Mesodermal cell (in vitro differentiated cells): ENCODE measurements around the gene ZNF710.

ENCODE experiments used
- H3K27ac ChIP-seq: 2 replicates; pipeline ENCODE4 v1.7.0; 2013; ENCODE audit warnings: mild to moderate bottlenecking, low read depth, low read length, moderate library complexity; ENCODE audit not compliant: severe bottlenecking
- H3K36me3 ChIP-seq: 2 replicates; pipeline ENCODE4 v1.7.1; 2013; ENCODE audit warnings: mild to moderate bottlenecking, low read length, moderate library complexity; ENCODE audit not compliant: control insufficient read depth, insufficient read depth
- H3K4me1 ChIP-seq: one replicate; pipeline ENCODE4 v1.7.1; 2013; ENCODE audit warnings: mild to moderate bottlenecking, low read length; ENCODE audit not compliant: insufficient read depth, control insufficient read depth, poor library complexity, severe bottlenecking
- H3K4me3 ChIP-seq: 2 replicates; pipeline ENCODE4 v1.7.0; 2013; ENCODE audit warnings: low read length, control low read depth, mild to moderate bottlenecking; ENCODE audit not compliant: insufficient read depth, poor library complexity, severe bottlenecking; ENCODE audit errors: extremely low read depth
- H3K9me3 ChIP-seq: 2 replicates; pipeline ENCODE4 v1.7.1; 2013; ENCODE audit warnings: mild to moderate bottlenecking, low read length, moderate library complexity; ENCODE audit not compliant: control insufficient read depth
- WGBS, 2 experiments: methylation state at CpG; one replicate each; pipeline ENCODE4 v1.1.5; 2013; ENCODE audit warnings: missing lambda C conversion rate in 2 of 2; ENCODE audit not compliant: insufficient coverage in 2 of 2; 5-methylcytosine and 5-hydroxymethylcytosine counted together

The ZNF710 gene

DNA sequence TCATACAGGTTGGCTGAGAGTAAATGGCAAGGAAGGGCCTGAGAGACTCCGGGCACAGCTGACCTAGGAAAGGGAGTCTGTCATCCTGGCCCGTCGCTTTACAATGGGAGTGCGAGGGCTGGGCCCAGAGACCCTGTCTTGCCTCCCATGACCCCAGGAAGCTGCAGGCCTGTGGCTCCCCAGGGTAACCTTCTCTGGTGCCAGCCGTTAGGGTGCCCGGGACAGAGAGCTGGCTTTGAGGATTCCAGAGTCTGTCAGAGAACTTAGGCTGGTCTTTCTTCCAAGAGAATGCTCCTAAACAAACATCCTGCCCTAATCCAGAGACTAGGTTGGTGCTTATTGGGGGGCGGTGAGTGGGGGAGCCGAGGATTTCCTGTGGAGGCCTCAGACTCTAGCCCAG lies 18.5 kb downstream of the ZNF710 start:
- peaks cover 9% of the 10 kb centered on the region for H3K4me1 ChIP-seq
- H3K27ac ChIP-seq = peak overlapping the region; percentile 47
- H3K36me3 ChIP-seq = peaks cover 7% of the 10 kb centered on the region
- no peak overlapping the region for H3K4me3 ChIP-seq
- H3K9me3 ChIP-seq = no peaks in the 10 kb centered on the region
- WGBS, 2 experiments = 66 to 79% methylated on average over 4 to 7 of the region's 8 CpGs

GRCh38 chr15:90020021-90020735 lies 19.1 kb downstream of the ZNF710 start:
- Histone ChIP-seq H3K36me3 (peaks cover 7% of the 10 kb centered on the region), H3K27ac (peak overlapping the region; percentile 41), H3K4me3 (no peak overlapping the region), H3K9me3 (no peaks in the 10 kb centered on the region), H3K4me1 (peaks cover 9% of the 10 kb centered on the region)
- 85 to 90% methylated on average over 9 to 12 of the region's 18 CpGs for WGBS, 2 experiments

DNA sequence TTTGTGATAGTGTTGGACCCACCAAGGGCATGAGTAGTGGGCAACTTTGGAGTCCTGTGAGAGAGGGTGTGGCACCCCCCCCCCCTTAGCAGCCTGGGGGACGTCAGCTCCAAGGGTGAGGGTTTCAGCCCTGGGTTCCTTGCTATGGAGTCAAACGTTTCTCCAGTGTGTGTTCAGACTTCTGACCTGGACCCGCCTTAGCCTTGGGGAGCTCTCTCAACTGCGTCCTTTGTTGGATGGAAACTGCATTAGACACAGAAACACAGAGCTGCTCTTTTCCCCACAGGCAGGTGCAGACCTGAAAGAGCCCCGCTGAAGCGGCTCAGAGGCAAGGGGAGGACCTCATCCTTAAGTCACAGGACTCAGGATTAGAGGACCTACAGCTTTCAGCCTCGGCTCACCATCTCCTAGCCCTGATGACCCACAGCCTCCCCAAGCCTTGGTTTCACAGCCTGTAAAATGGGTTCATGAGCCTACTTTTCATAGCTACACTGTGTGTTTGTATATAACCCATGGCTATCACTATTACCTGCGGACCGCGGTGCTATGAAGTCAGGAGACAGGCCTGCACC lies 19.9 kb downstream of the ZNF710 start:
- Histone ChIP-seq H3K4me3 (no peak overlapping the region), H3K9me3 (no peaks in the 10 kb centered on the region), H3K4me1 (peaks cover 9% of the 10 kb centered on the region), H3K27ac (no peak overlapping the region), H3K36me3 (peaks cover 6% of the 10 kb centered on the region)
- 96 to 100% methylated on average over 7 to 9 of the region's 10 CpGs for WGBS, 2 experiments

DNA sequence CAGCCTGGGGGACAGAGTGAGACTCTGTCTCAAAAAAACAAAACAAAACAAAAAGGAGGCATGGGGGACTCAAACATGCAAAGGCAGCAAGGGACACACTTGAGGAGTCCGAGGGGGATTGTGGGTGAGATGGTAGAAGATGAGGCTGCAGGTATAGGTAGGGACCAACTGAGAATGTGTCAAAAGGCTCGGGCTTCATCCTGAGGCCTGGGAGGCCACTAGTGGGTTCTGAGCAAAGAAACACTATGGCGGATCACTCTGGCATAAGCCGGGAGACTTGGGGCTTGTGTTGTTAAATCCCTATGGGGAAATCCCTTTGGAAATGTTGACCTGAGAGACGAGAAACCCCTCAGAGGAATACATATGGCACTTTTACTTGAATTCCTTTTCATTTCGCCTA lies 21.2 kb downstream of the ZNF710 start:
- H3K36me3 ChIP-seq = peaks cover 3% of the 10 kb centered on the region
- peaks cover 9% of the 10 kb centered on the region for H3K4me1 ChIP-seq
- H3K4me3 ChIP-seq = no peak overlapping the region
- 92 to 95% methylated on average over 3 to 4 of the region's 6 CpGs for WGBS, 2 experiments
- no peaks in the 10 kb centered on the region for H3K9me3 ChIP-seq
- H3K27ac ChIP-seq = no peak overlapping the region

DNA sequence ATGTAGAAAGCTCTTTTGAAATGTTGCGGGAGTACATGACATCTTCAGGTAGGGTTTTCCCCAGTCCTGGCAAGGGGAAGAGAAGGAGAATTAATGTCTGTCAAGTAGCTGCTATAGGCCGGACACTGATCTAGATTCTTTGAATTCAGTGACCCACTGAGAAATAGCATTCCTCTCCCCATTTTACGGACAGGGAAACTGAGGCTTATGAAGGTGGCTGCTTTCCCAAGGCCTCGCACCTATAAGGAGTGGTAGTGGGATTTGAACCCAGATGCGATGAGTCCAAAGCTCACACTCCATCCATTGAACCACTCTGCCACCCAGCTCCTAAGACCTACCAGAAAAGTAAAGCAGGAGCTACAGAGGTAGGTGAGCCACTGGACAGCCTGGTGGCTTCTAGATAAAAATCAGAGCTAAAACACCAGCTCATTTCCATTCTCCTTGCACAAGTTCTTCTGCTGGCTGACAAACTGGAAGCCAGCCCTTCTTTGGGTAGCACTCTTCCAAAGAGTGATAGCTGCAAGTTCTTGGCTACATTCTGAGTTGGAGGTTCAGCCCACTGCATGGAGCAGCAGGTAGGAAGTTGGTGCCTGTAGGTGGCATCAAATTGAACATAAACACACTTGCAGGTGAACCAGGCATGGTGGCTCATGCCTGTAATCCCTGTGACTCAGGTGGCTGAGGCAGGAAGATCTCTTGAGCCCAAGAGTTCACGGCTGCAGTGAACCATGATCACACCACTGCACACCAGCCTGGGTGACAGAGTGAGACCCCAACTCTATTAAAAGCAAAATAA lies 22.0 kb downstream of the ZNF710 start:
- H3K4me3 ChIP-seq = no peak overlapping the region
- H3K27ac ChIP-seq = no peak overlapping the region
- WGBS, 2 experiments = 86 to 91% methylated on average over 1 of the region's 6 CpGs
- no peaks in the 10 kb centered on the region for H3K9me3 ChIP-seq
- peaks cover 9% of the 10 kb centered on the region for H3K4me1 ChIP-seq
- H3K36me3 ChIP-seq = peaks cover 4% of the 10 kb centered on the region

- Histone ChIP-seq H3K9me3 (no peaks in the 10 kb centered on the region), H3K4me3 (no peak overlapping the region), H3K4me1 (peaks cover 7% of the 10 kb centered on the region), H3K36me3 (peaks cover 10% of the 10 kb centered on the region), H3K27ac (no peak overlapping the region)
- WGBS, 2 experiments = 94 to 95% methylated on average over 3 to 4 of the region's 4 CpGs
Observed at GRCh38 chr15:90024406-90024805, 23.3 kb downstream of the ZNF710 start.

- Histone ChIP-seq H3K4me1 (no peaks in the 10 kb centered on the region), H3K27ac (no peak overlapping the region), H3K4me3 (no peak overlapping the region), H3K36me3 (peaks cover 10% of the 10 kb centered on the region), H3K9me3 (no peaks in the 10 kb centered on the region)
- 100% methylated on average over 1 of the region's 2 CpGs; no CpG with 5 or more reads in 1 of the 2 experiments for WGBS, 2 experiments
Observed at GRCh38 chr15:90025489-90026033, 24.4 kb downstream of the ZNF710 start.

- peaks cover 6% of the 10 kb centered on the region for H3K36me3 ChIP-seq
- H3K9me3 ChIP-seq = no peaks in the 10 kb centered on the region
- no peak overlapping the region for H3K27ac ChIP-seq
- no peak overlapping the region for H3K4me3 ChIP-seq
- H3K4me1 ChIP-seq = peaks cover 10% of the 10 kb centered on the region
- WGBS, 2 experiments = 92 to 98% methylated on average over 3 to 5 of the region's 5 CpGs
Observed at GRCh38 chr15:90028376-90028944, 27.3 kb downstream of the ZNF710 start.

GRCh38 chr15:90029024-90029423 lies 27.9 kb downstream of the ZNF710 start:
- Histone ChIP-seq H3K36me3 (peaks cover 6% of the 10 kb centered on the region), H3K4me1 (peaks cover 15% of the 10 kb centered on the region), H3K27ac (no peak overlapping the region), H3K9me3 (no peaks in the 10 kb centered on the region), H3K4me3 (no peak overlapping the region)
- WGBS, 2 experiments = no CpG with 5 or more reads among the region's 1 CpG

GRCh38 chr15:90030376-90030775 lies 29.3 kb downstream of the ZNF710 start:
- WGBS, 2 experiments = 91 to 100% methylated on average over 3 to 5 of the region's 8 CpGs
- H3K36me3 ChIP-seq = peaks cover 6% of the 10 kb centered on the region
- peaks cover 28% of the 10 kb centered on the region for H3K4me1 ChIP-seq
- H3K27ac ChIP-seq = no peak overlapping the region
- no peaks in the 10 kb centered on the region for H3K9me3 ChIP-seq
- no peak overlapping the region for H3K4me3 ChIP-seq
